Neural crest cell (in vitro differentiated cells): ENCODE data around the gene ELF4. TPM values are rescaled to one million over a fixed set of nuclear protein-coding genes. Genes with fewer than 3 reads are reported as not detected.

Experiments
- DNase-seq: peaks from one replicate; pipeline ENCODE4 v3.0.0; 2021; ENCODE audit warnings: low read depth, mixed read lengths, low spot score
- H3K27ac Mint-ChIP-seq: one replicate; pipeline ENCODE4 v1.8.0; 2021; ENCODE audit warnings: mild to moderate bottlenecking, mixed read lengths; ENCODE audit not compliant: unreplicated experiment
- H3K27me3 Mint-ChIP-seq: 2 replicates; pipeline ENCODE4 v1.8.0; 2021; ENCODE audit warnings: low read depth, mild to moderate bottlenecking, mixed read lengths
- H3K36me3 Mint-ChIP-seq: 2 replicates; pipeline ENCODE4 v1.8.0; 2021; ENCODE audit warnings: low read depth, mild to moderate bottlenecking, mixed read lengths
- H3K4me1 Mint-ChIP-seq: 2 replicates; pipeline ENCODE4 v1.8.0; 2021; ENCODE audit warnings: mixed read lengths
- H3K4me3 Mint-ChIP-seq: one replicate; pipeline ENCODE4 v1.8.0; 2021; ENCODE audit warnings: mild to moderate bottlenecking, mixed read lengths
- H3K9me3 Mint-ChIP-seq: 2 replicates; pipeline ENCODE4 v1.8.0; 2021; ENCODE audit warnings: mixed read lengths
- total RNA-seq: library from RNA; stranded (reverse); gene quantifications from 2 replicates; pipeline ENCODE4 v1.2.1, GENCODE V29; 2021
- TF ChIP-seq, protein P1 (sequence below): fragments of 200-600 bp; sonication (generic); conservative IDR thresholded peaks from 2 replicates; pipeline ENCODE4 v1.5.0; 2021; ENCODE audit warnings: antibody characterized with exemption, mild to moderate bottlenecking

The ELF4 gene
- total RNA-seq, 1 donor from 2014 or later = 0.86 TPM

DNA sequence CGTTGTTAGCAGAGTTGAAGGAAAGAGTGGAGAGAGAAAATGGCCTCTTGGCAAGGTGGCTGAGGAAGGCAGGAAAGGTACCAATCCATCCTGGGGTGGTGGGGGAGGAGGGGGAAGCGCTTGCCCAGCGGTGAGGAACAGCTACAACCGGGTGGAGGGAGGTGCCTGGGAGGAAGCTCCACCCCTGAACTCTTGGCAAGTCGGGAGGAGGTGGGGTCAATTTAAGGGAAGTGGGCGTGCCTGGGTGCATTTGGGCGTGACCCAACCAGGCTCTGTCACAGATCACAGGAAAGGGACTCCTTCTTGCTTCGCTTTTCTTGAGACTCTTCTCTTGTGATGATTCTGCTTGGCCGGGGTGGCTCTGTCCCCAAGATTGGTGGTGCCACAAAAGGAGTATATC lies 86.2 kb downstream of the ELF4 start:
- Mint-ChIP-seq H3K4me3 (no peak overlapping the region), H3K27ac (no peak overlapping the region), H3K27me3 (no peaks in the 10 kb centered on the region), H3K36me3 (peaks cover 17% of the 10 kb centered on the region), H3K9me3 (no peaks in the 10 kb centered on the region), H3K4me1 (peaks cover 20% of the 10 kb centered on the region)
- DNase-seq = no peak
- TF ChIP-seq, protein P1, sequence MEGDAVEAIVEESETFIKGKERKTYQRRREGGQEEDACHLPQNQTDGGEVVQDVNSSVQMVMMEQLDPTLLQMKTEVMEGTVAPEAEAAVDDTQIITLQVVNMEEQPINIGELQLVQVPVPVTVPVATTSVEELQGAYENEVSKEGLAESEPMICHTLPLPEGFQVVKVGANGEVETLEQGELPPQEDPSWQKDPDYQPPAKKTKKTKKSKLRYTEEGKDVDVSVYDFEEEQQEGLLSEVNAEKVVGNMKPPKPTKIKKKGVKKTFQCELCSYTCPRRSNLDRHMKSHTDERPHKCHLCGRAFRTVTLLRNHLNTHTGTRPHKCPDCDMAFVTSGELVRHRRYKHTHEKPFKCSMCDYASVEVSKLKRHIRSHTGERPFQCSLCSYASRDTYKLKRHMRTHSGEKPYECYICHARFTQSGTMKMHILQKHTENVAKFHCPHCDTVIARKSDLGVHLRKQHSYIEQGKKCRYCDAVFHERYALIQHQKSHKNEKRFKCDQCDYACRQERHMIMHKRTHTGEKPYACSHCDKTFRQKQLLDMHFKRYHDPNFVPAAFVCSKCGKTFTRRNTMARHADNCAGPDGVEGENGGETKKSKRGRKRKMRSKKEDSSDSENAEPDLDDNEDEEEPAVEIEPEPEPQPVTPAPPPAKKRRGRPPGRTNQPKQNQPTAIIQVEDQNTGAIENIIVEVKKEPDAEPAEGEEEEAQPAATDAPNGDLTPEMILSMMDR = no peak

DNA sequence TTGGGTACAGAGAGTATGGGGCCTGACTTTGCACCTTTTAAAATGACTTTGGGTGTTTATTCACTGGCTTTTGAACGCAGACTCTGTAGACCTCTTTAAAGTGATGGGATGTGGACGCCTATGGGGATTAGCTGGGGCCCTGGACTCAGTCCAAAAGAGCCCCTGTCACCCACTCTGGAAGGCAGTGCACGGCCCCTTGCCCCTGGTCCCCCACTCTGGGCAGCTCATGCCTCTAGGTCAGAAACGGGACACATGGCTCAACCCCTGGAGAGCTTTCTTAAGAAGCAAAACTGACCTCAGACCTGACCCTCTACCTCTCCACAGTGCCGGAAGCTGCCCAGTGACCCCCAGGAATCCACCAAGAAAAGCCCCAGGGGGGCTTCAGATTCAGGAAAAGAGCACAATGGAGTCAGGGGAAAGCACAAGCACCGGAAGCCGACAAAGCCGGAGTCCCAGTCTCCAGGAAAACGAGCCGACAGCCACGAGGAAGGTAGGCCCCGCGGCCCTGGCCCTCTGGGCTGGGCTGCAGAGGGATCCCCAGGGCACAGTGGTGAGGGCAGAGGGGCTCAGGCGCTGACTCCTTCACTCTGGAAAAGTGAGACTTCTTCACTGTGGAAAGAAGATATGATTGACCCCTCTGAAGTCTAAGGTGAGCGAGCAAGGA lies 89.5 kb downstream of the ELF4 start:
- no peak overlapping the region for H3K4me3 Mint-ChIP-seq
- peaks cover 16% of the 10 kb centered on the region for H3K4me1 Mint-ChIP-seq
- DNase-seq = no peak
- no peak overlapping the region for H3K27ac Mint-ChIP-seq
- H3K27me3 Mint-ChIP-seq = no peaks in the 10 kb centered on the region
- no peaks in the 10 kb centered on the region for H3K9me3 Mint-ChIP-seq
- peaks cover 12% of the 10 kb centered on the region for H3K36me3 Mint-ChIP-seq
- TF ChIP-seq, protein P1 = no peak

DNA sequence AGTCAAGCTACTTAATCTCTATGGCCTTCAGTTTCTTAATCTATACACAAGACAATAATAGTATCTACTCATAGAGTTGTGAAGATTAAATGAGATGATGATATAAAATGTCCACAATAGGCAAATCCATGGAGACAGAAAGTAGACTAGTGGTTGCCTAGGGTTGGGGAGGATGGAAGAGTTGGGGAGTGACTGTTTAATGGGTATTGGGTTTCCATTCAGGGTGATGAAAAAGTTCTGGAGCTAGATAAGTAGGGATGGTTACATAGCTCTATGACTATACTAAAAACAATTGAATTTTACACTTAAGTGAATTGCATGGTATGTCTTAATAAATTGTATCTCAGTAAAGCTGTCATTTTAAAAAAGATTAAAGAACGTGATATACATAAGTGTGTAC lies 92.2 kb downstream of the ELF4 start:
- Mint-ChIP-seq H3K27me3 (no peaks in the 10 kb centered on the region), H3K4me1 (peaks cover 13% of the 10 kb centered on the region), H3K36me3 (peaks cover 8% of the 10 kb centered on the region), H3K27ac (no peak overlapping the region), H3K4me3 (no peak overlapping the region), H3K9me3 (no peaks in the 10 kb centered on the region)
- no peak for DNase-seq
- TF ChIP-seq, protein P1 = no peak

DNA sequence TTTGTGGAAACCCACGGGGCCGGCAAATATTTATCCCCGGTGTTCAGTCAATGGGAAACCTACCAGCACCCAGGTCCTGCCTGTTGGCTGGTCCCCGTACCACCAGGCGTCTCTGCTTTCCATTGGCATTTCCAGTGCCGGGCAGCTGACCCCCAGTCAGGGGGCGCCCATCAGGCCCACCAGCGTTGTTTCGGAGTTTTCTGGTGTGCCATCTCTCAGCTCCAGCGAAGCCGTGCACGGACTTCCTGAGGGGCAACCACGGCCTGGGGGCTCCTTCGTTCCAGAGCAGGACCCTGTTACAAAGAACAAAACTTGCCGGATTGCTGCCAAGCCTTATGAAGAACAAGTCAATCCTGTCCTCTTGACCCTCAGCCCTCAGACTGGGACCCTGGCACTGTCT lies 95.1 kb downstream of the ELF4 start:
- no peaks in the 10 kb centered on the region for H3K9me3 Mint-ChIP-seq
- peaks cover 8% of the 10 kb centered on the region for H3K36me3 Mint-ChIP-seq
- H3K4me1 Mint-ChIP-seq = peaks cover 6% of the 10 kb centered on the region
- H3K4me3 Mint-ChIP-seq = no peak overlapping the region
- DNase-seq = no peak
- TF ChIP-seq, protein P1 = no peak
- H3K27ac Mint-ChIP-seq = no peak overlapping the region
- H3K27me3 Mint-ChIP-seq = no peaks in the 10 kb centered on the region

Other genes starting within 250 kb of the ELF4 start
- 24.1 and 26.3 TPM in 2 replicates for gene UTP14A, start 204.3 kb downstream of the ELF4 start, total RNA-seq
- gene BCORL1, start 127.9 kb downstream of the ELF4 start, total RNA-seq = 46.2 and 53.7 TPM in 2 replicates
- 53.9 and 57.0 TPM in 2 replicates for gene AIFM1, start 55.3 kb upstream of the ELF4 start, total RNA-seq
- 16.7 and 18.5 TPM in 2 replicates for gene RAB33A, start 61.5 kb upstream of the ELF4 start, total RNA-seq
- 20.6 and 21.8 TPM in 2 replicates for gene ZNF280C, start 158.4 kb upstream of the ELF4 start, total RNA-seq
- gene SLC25A14, start 229.4 kb upstream of the ELF4 start, total RNA-seq = 18.5 and 20.2 TPM in 2 replicates